ENCODE measurements around the gene DCHS1. TPM values are rescaled to one million over a fixed set of nuclear protein-coding genes. Genes with fewer than 3 reads are reported as not detected.

The DCHS1 gene
- polyA plus RNA-seq, 1 experiment = 7.3 TPM

DNA sequence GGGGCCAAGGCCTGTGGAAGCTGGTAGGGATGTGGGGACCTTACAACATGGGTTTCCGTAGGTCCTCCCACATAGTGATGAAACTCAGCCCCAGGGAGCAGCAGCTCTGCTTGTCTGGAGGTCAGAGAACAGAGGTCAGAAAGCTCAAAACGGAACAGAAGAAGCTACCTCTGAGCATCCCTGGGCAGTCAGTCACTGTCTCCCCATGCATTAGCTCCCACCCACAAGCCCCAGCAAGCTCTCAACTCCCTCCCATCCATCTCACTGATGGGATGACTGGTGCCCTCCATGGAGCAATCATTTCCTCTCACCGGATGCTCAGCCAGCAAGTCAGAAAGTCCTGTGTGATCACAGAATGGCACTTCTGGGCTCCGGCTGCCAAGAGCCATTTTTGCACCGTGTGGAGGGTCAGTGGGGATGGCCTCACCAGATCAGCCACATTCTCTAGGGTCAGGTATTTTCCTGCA lies 38.3 kb downstream of the DCHS1 start:
- ChIA-PET CTCF (interaction anchor here (1.5 to 1.9 kb wide), 2 partner anchors 66 to 77 kb away, joined by 5 to 7 read pairs; partner anchors contain the start of gene MRPL17), POLR2A (no interaction called here)
- Histone ChIP-seq H3K4me3 (ENCODE audit: low read depth, low read length) (no peak overlapping the region), H3K36me3 (ENCODE audit: control insufficient read depth, insufficient read depth, low read length) (peaks cover 12% of the 10 kb centered on the region), H3K27me3 (ENCODE audit: control insufficient read depth, insufficient read depth, low read length) (no peaks in the 10 kb centered on the region)
- no peak for DNase-seq (ENCODE audit: low read depth)
- TF ChIP-seq, protein P1, sequence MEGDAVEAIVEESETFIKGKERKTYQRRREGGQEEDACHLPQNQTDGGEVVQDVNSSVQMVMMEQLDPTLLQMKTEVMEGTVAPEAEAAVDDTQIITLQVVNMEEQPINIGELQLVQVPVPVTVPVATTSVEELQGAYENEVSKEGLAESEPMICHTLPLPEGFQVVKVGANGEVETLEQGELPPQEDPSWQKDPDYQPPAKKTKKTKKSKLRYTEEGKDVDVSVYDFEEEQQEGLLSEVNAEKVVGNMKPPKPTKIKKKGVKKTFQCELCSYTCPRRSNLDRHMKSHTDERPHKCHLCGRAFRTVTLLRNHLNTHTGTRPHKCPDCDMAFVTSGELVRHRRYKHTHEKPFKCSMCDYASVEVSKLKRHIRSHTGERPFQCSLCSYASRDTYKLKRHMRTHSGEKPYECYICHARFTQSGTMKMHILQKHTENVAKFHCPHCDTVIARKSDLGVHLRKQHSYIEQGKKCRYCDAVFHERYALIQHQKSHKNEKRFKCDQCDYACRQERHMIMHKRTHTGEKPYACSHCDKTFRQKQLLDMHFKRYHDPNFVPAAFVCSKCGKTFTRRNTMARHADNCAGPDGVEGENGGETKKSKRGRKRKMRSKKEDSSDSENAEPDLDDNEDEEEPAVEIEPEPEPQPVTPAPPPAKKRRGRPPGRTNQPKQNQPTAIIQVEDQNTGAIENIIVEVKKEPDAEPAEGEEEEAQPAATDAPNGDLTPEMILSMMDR (IDR thresholded peaks at IDR 0.05; ENCODE audit: insufficient read depth, low read depth, low read length) = no peak

DNA sequence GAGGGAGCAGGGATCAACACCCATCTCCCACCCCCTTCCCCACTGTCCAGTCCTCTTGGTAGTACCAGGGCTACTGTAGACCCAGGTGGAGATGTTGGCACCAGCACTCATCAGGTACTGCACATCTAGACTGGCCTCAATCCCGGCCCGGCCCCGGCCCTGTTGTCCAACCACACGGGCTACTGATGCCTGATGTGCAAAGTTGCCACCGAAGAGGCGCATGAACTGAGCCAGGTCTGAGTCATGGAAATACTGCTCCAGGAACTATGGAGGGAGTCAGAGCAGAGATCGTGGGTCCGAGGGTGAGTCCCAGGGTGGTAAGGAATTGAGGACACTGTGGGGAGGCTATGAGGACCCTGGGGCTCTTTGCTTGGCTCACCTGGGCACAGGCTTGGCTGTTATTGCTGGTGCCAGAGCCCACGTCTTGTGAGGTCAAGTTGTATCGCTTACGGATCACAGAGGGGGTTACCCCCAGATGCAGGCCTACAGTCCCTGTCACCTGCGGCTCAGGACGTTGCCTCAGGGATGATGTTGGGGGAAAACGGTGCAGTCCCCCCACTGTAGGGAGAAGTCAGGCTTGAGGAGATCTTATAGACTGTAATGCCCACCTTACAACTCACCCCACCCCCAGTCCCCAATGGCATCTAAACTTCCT lies 38.9 kb downstream of the DCHS1 start:
- H3K4me3 ChIP-seq (ENCODE audit: low read depth, low read length) = no peak overlapping the region
- ChIA-PET POLR2A (no interaction called here), CTCF (interaction anchor here (1.9 kb wide), 1 partner anchor 77 kb away, joined by 5 read pairs; no protein-coding TSS in a partner anchor)
- peaks cover 12% of the 10 kb centered on the region for H3K36me3 ChIP-seq (ENCODE audit: control insufficient read depth, insufficient read depth, low read length)
- H3K27me3 ChIP-seq (ENCODE audit: control insufficient read depth, insufficient read depth, low read length) = no peaks in the 10 kb centered on the region
- no peak for DNase-seq (ENCODE audit: low read depth)
- TF ChIP-seq, protein P1 (IDR thresholded peaks at IDR 0.05; ENCODE audit: insufficient read depth, low read depth, low read length) = no peak

DNA sequence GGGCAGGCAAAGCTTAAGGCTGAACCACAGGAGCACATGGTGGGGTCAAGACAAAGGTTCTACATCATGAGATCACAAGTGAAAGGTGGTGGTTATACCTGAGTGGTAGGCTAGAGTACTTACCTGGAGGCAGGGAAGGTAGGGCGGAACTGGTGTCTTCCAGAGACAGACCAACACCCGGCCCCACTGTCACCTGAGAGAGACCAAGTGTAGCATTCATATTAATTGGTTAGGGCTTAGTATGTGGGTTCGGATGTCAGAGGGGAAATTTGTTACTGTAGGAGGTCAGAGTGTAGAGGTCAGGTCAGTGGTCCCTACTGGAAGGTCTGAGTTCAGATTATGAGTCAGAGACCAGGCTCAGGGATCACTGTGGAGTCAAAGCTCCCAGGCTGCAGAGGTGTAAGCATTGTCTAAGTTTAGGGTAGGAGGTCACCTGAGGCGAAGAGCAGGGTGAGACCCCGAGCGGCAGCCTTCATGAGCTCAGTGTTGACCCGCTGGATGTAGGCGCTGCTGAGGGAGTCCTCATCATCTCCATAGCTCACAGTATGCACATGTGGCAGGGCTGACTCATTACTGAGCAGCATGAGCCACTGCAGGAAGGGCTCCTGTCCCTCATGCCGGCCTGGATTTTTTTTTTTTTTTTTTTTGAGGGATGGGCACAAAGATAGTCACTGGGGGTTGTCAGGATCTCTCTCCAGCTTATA lies 39.6 kb downstream of the DCHS1 start:
- peaks cover 16% of the 10 kb centered on the region for H3K36me3 ChIP-seq (ENCODE audit: control insufficient read depth, insufficient read depth, low read length)
- ChIA-PET CTCF (interaction anchor here (1.1 kb wide), 1 partner anchor 59 kb away, joined by 4 read pairs; no protein-coding TSS in a partner anchor), POLR2A (no interaction called here)
- no peaks in the 10 kb centered on the region for H3K27me3 ChIP-seq (ENCODE audit: control insufficient read depth, insufficient read depth, low read length)
- no peak for DNase-seq (ENCODE audit: low read depth)
- TF ChIP-seq, protein P1 (IDR thresholded peaks at IDR 0.05; ENCODE audit: insufficient read depth, low read depth, low read length) = no peak
- H3K4me3 ChIP-seq (ENCODE audit: low read depth, low read length) = no peak overlapping the region

DNA sequence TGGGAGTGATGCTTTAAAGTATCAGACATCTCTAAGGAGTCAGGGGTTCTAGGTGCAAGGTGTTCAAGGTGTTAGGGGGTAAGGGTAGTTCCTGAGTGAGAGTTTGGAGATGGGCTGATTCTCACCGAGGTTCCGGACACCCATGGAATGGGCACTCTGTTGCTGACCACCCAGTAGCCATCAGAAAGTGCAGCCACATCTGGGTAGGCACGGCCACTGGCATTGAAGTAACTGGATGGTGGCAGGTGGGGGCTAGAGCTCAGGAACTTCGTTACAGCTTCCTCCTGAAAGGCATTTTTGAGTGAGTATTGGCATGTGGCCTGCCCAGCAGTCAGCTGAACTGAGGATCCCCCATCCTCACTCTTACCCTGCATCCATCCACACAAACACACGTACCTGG lies 40.6 kb downstream of the DCHS1 start:
- Histone ChIP-seq H3K36me3 (ENCODE audit: control insufficient read depth, insufficient read depth, low read length) (peaks cover 23% of the 10 kb centered on the region), H3K4me3 (ENCODE audit: low read depth, low read length) (no peak overlapping the region), H3K27me3 (ENCODE audit: control insufficient read depth, insufficient read depth, low read length) (no peaks in the 10 kb centered on the region)
- ChIA-PET POLR2A (no interaction called here), CTCF (interaction anchor here (1.1 kb wide), 1 partner anchor 60 kb away, joined by 4 read pairs; no protein-coding TSS in a partner anchor)
- TF ChIP-seq, protein P1 (IDR thresholded peaks at IDR 0.05; ENCODE audit: insufficient read depth, low read depth, low read length) = no peak
- DNase-seq (ENCODE audit: low read depth) = no peak

DNA sequence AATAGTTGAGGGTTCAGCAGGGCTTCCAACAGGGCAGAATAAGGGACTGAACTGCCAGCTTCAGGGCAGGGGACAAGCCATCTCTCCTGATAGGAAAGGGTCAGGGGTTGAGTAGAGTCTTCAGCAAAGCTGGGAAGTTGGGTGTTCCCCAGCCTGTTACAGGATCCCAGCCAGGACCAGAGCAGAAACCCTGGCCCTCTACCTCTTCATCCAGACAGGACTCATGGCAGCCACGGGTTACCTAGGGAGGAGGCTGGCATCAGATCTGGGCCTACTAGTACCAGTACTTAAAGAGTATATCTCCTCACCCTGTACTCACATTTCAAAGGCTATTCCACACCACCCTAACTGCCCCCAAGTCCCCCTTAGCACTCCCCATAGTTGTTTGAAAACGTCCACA lies 41.2 kb downstream of the DCHS1 start:
- H3K36me3 ChIP-seq (ENCODE audit: control insufficient read depth, insufficient read depth, low read length) = peaks cover 29% of the 10 kb centered on the region
- no peaks in the 10 kb centered on the region for H3K27me3 ChIP-seq (ENCODE audit: control insufficient read depth, insufficient read depth, low read length)
- TF ChIP-seq, protein P1 (IDR thresholded peaks at IDR 0.05; ENCODE audit: insufficient read depth, low read depth, low read length) = no peak
- CTCF ChIA-PET = no interaction called here
- no peak overlapping the region for H3K4me3 ChIP-seq (ENCODE audit: low read depth, low read length)
- POLR2A ChIA-PET = no interaction called here
- DNase-seq (ENCODE audit: low read depth) = no peak

All from BJ (cell line).